Measurements from ENCODE around the gene ATG9A.

Gene ATG9A

GRCh38 chr2:219207134-219207883, 22.1 kb downstream of the ATG9A start:
- DNase-seq (ENCODE audit: low read depth in 1 of 2, low spot score in 1 of 2): no peak

DNA sequence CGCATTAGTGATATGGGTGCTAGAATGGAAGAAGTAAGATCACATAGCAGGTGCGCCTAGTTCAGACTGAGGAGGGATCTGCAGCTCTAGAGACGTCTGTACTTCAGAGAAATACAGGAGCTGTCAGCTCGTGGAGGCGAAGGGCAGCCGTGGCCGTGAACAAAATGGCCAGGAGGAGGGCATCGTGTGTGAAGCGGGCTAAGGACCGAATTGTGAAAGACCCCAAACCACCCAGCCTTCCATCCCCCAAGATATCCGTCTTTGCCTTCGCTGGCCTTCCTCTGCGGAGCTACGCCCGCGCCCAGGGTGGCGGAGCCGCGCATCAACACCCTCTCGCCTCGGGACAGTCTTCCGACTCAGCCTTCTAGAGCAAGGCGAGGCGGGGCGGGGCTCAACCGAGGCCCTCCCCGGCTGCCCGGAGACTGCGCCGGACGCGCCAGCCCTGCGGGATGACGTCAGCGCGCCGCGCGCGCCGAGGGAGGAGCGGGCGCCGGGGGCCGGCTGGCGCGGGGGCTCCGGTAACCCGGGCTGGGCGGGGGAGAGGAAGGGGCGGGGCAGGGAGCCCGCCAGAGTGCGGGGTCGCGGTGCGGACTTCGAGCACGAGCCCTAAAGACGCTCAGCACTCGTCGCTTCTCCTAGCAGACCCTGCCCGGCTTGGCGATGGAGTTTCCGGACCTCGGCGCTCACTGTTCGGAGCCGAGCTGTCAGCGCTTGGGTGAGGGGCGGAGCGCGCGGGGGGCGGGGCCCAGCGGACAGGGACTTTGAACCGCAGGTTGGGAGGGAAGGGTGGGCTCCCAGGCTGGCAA, 22.9 kb downstream of the ATG9A start, which contains the start of gene ZFAND2B:
TSS of gene ZFAND2B (plus strand) at position 455 of the 806 bp plus-strand sequence. CDS start at position 661, 206 bp downstream.
- H3K4me3 ChIP-seq (replicated peaks; ENCODE audit: insufficient read depth, low read length): peak within 1 kb of the TSS; percentile 75
- H3K27me3 ChIP-seq (ENCODE audit: insufficient read depth, poor library complexity, severe bottlenecking): no peaks in the 10 kb centered on the region
- DNase-seq (ENCODE audit: low read depth in 1 of 2, low spot score in 1 of 2): peak; percentile 79 to 91
- H3K27ac ChIP-seq (replicated peaks): peak within 1 kb of the TSS; percentile 65
- peak; percentile 93 for TF ChIP-seq POLR2AphosphoS5 (IDR thresholded peaks at IDR 0.05; ENCODE audit: low read depth)
- TF ChIP-seq, protein P1, sequence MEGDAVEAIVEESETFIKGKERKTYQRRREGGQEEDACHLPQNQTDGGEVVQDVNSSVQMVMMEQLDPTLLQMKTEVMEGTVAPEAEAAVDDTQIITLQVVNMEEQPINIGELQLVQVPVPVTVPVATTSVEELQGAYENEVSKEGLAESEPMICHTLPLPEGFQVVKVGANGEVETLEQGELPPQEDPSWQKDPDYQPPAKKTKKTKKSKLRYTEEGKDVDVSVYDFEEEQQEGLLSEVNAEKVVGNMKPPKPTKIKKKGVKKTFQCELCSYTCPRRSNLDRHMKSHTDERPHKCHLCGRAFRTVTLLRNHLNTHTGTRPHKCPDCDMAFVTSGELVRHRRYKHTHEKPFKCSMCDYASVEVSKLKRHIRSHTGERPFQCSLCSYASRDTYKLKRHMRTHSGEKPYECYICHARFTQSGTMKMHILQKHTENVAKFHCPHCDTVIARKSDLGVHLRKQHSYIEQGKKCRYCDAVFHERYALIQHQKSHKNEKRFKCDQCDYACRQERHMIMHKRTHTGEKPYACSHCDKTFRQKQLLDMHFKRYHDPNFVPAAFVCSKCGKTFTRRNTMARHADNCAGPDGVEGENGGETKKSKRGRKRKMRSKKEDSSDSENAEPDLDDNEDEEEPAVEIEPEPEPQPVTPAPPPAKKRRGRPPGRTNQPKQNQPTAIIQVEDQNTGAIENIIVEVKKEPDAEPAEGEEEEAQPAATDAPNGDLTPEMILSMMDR (IDR thresholded peaks at IDR 0.05; ENCODE audit: insufficient read depth, low read length): no peak

More at GRCh38 chr2:219207134-219207883, 22.1 kb downstream of the ATG9A start:
- no peaks in the 10 kb centered on the region for H3K27me3 ChIP-seq (ENCODE audit: insufficient read depth, poor library complexity, severe bottlenecking)
- no peak for TF ChIP-seq GABPA (IDR thresholded peaks at IDR 0.05; ENCODE audit: low read depth)
- TF ChIP-seq, protein P1 (IDR thresholded peaks at IDR 0.05; ENCODE audit: insufficient read depth, low read length): no peak
- TF ChIP-seq, protein P2, sequence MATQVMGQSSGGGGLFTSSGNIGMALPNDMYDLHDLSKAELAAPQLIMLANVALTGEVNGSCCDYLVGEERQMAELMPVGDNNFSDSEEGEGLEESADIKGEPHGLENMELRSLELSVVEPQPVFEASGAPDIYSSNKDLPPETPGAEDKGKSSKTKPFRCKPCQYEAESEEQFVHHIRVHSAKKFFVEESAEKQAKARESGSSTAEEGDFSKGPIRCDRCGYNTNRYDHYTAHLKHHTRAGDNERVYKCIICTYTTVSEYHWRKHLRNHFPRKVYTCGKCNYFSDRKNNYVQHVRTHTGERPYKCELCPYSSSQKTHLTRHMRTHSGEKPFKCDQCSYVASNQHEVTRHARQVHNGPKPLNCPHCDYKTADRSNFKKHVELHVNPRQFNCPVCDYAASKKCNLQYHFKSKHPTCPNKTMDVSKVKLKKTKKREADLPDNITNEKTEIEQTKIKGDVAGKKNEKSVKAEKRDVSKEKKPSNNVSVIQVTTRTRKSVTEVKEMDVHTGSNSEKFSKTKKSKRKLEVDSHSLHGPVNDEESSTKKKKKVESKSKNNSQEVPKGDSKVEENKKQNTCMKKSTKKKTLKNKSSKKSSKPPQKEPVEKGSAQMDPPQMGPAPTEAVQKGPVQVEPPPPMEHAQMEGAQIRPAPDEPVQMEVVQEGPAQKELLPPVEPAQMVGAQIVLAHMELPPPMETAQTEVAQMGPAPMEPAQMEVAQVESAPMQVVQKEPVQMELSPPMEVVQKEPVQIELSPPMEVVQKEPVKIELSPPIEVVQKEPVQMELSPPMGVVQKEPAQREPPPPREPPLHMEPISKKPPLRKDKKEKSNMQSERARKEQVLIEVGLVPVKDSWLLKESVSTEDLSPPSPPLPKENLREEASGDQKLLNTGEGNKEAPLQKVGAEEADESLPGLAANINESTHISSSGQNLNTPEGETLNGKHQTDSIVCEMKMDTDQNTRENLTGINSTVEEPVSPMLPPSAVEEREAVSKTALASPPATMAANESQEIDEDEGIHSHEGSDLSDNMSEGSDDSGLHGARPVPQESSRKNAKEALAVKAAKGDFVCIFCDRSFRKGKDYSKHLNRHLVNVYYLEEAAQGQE (IDR thresholded peaks at IDR 0.05; ENCODE audit: insufficient replicate concordance, low read depth): no peak
- TF ChIP-seq SPI1 (IDR thresholded peaks at IDR 0.05; ENCODE audit: borderline replicate concordance, low read depth): no peak
- peak overlapping the region; percentile 65 for H3K27ac ChIP-seq (replicated peaks)
- peak overlapping the region; percentile 75 for H3K4me3 ChIP-seq (replicated peaks; ENCODE audit: insufficient read depth, low read length)

- peak overlapping the region; percentile 75 for H3K4me3 ChIP-seq (replicated peaks; ENCODE audit: insufficient read depth, low read length)
- H3K27me3 ChIP-seq (ENCODE audit: insufficient read depth, poor library complexity, severe bottlenecking): no peaks in the 10 kb centered on the region
- no peak for DNase-seq (ENCODE audit: low read depth in 1 of 2, low spot score in 1 of 2)
- TF ChIP-seq SPI1 (IDR thresholded peaks at IDR 0.05; ENCODE audit: borderline replicate concordance, low read depth) (no peak), POLR2AphosphoS5 (IDR thresholded peaks at IDR 0.05; ENCODE audit: low read depth) (no peak), GABPA (IDR thresholded peaks at IDR 0.05; ENCODE audit: low read depth) (no peak)
- TF ChIP-seq, protein P2 (IDR thresholded peaks at IDR 0.05; ENCODE audit: insufficient replicate concordance, low read depth): no peak
- TF ChIP-seq, protein P1 (IDR thresholded peaks at IDR 0.05; ENCODE audit: insufficient read depth, low read length): no peak
- H3K27ac ChIP-seq (replicated peaks): peak overlapping the region; percentile 64
Measured at GRCh38 chr2:219205981-219206327, 23.5 kb downstream of the ATG9A start.
